Hematopoietic multipotent progenitor cell treated with erythropoietin and hydrocortisone succinate and interleukin-3 and kit ligand, for 8 days (in vitro differentiated cells): Measurements from ENCODE around the gene MYL9.
"Not testable (repeated sequence)": the region's sequence is repeated elsewhere in the genome, so short reads cannot be mapped to it uniquely, and the experiment has no call there.

Experiments used
- DNase-seq: peaks from one replicate; pipeline ENCODE4 v3.0.0-alpha.2; 2015

MYL9 gene

GRCh38 chr20:36549942-36550789 lies 8.8 kb downstream of the MYL9 start:
- no peak for DNase-seq

GRCh38 chr20:36550790-36551299 lies 9.5 kb downstream of the MYL9 start:
- DNase-seq: no peak

GRCh38 chr20:36555248-36555647 lies 13.9 kb downstream of the MYL9 start:
- no peak for DNase-seq

- DNase-seq: no peak
Observed at GRCh38 chr20:36562724-36563123, 21.4 kb downstream of the MYL9 start.

GRCh38 chr20:36563374-36563773 lies 22.1 kb downstream of the MYL9 start:
- DNase-seq: no peak

- not testable (repeated sequence) for DNase-seq
Observed at GRCh38 chr20:36564078-36564725, 22.9 kb downstream of the MYL9 start.

GRCh38 chr20:36564726-36565121 lies 23.4 kb downstream of the MYL9 start:
- not testable (repeated sequence) for DNase-seq

- DNase-seq: no peak
Observed at GRCh38 chr20:36565520-36565919, 24.2 kb downstream of the MYL9 start.

GRCh38 chr20:36569847-36570429 lies 28.6 kb downstream of the MYL9 start:
- DNase-seq: no peak

GRCh38 chr20:36571564-36572504 lies 30.5 kb downstream of the MYL9 start:
- DNase-seq: peak; percentile 19

- peak; percentile 61 for DNase-seq
Observed at GRCh38 chr20:36572701-36573102, 31.4 kb downstream of the MYL9 start.

- peak; percentile 81 for DNase-seq
Observed at GRCh38 chr20:36573103-36573797, 31.9 kb downstream of the MYL9 start, which contains the start of gene TGIF2. Gene TGIF2 (plus strand): TSS chr20:36573597. CDS start chr20:36578775, 5,178 bp downstream.

- DNase-seq: peak; percentile 5
Observed at GRCh38 chr20:36573798-36574365, 32.6 kb downstream of the MYL9 start.

GRCh38 chr20:36574366-36575135 lies 33.2 kb downstream of the MYL9 start:
- DNase-seq: peak; percentile 35

- no peak for DNase-seq
Observed at GRCh38 chr20:36576081-36576445, 34.7 kb downstream of the MYL9 start.

GRCh38 chr20:36578356-36579041 lies 37.2 kb downstream of the MYL9 start:
- no peak for DNase-seq

GRCh38 chr20:36579996-36580545 lies 38.8 kb downstream of the MYL9 start:
- no peak for DNase-seq

GRCh38 chr20:36582322-36582721 lies 41.0 kb downstream of the MYL9 start:
- DNase-seq: no peak

- no peak for DNase-seq
Observed at GRCh38 chr20:36582821-36583220, 41.5 kb downstream of the MYL9 start.

- no peak for DNase-seq
Observed at GRCh38 chr20:36584018-36584481, 42.7 kb downstream of the MYL9 start.
